ENCODE data around the gene DMWD. TPM values are rescaled to one million over a fixed set of nuclear protein-coding genes. Genes with fewer than 3 reads are reported as not detected.
A peak's percentile ranks its signal among the peaks of the same experiment; 100 is the strongest.

The DMWD gene
- total RNA-seq, 4 donors from 2014 or later: 26.8 to 72.9 (median 54.8) TPM

DNA sequence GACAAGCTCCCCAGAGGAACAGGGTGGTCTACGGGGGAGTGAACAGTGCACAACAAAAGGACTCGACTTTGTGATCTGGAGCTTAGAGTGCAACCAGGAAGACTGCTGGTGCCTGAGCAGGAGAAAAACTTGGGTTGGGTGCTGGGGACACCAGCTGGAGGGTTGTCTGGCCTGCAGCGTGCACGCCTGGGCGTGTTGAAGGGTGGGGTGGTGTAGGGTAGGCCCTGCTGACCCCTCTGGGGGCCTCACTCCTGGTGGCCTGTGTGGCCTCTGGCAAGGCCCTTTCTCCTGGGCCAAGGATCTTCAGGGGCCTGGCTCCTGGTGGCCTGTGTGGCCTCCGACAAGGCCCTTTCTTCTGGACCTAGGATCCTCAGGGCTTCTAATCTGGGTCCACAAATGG is 27.1 kb upstream of the DMWD start:
- Histone ChIP-seq H3K27me3 (no peaks in the 10 kb centered on the region), H3K27ac (no peak overlapping the region), H3K36me3 (peaks cover 0 to 6% (median 0%) of the 10 kb centered on the region in 4 donors), H3K4me3 (no peak overlapping the region), H3K4me1 (peaks cover 0 to 20% (median 4%) of the 10 kb centered on the region in 4 donors), H3K9me3 (no peaks in the 10 kb centered on the region)
- DNase-seq: no peak
- WGBS, 2 donors (ENCODE audit: low coverage in 1 of 2): 82 to 100% methylated on average over 1 to 6 of the region's 6 CpGs
- in situ Hi-C loops (cut with MboI; ENCODE audit: low pct_ligation_motif_present in 1 of 4, low pct_unique_long_range_greater_than_20kb in 1 of 4, low sequenced_read_pairs in 3 of 4): no loop called here
- intact Hi-C loops (cut with DNase I; ENCODE audit: low total_unique reads): no loop called here
- TF ChIP-seq POLR2AphosphoS5 (IDR thresholded peaks at IDR 0.05) (no peak), EP300 (IDR thresholded peaks at IDR 0.05; ENCODE audit: low read depth) (no peak), POLR2A (IDR thresholded peaks at IDR 0.05) (no peak)
- TF ChIP-seq, protein P1, sequence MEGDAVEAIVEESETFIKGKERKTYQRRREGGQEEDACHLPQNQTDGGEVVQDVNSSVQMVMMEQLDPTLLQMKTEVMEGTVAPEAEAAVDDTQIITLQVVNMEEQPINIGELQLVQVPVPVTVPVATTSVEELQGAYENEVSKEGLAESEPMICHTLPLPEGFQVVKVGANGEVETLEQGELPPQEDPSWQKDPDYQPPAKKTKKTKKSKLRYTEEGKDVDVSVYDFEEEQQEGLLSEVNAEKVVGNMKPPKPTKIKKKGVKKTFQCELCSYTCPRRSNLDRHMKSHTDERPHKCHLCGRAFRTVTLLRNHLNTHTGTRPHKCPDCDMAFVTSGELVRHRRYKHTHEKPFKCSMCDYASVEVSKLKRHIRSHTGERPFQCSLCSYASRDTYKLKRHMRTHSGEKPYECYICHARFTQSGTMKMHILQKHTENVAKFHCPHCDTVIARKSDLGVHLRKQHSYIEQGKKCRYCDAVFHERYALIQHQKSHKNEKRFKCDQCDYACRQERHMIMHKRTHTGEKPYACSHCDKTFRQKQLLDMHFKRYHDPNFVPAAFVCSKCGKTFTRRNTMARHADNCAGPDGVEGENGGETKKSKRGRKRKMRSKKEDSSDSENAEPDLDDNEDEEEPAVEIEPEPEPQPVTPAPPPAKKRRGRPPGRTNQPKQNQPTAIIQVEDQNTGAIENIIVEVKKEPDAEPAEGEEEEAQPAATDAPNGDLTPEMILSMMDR (IDR thresholded peaks at IDR 0.05): no peak

GRCh38 chr19:45817725-45818301 is 25.2 kb upstream of the DMWD start:
- no peak for TF ChIP-seq POLR2AphosphoS5 (IDR thresholded peaks at IDR 0.05)
- H3K36me3 ChIP-seq: peaks cover 0 to 6% (median 0%) of the 10 kb centered on the region in 4 donors
- no peak overlapping the region for H3K27ac ChIP-seq
- H3K4me1 ChIP-seq: peaks cover 0 to 16% (median 4%) of the 10 kb centered on the region in 4 donors
- DNase-seq: no peak
- in situ Hi-C loops (cut with MboI; ENCODE audit: low pct_ligation_motif_present in 1 of 4, low pct_unique_long_range_greater_than_20kb in 1 of 4, low sequenced_read_pairs in 3 of 4): no loop called here
- no peaks in the 10 kb centered on the region for H3K27me3 ChIP-seq
- 82% methylated on average over 17 of the region's 19 CpGs; no CpG with 5 or more reads in 1 of the 2 donors for WGBS, 2 donors (ENCODE audit: low coverage in 1 of 2)
- H3K4me3 ChIP-seq: no peak overlapping the region
- no peaks in the 10 kb centered on the region for H3K9me3 ChIP-seq
- intact Hi-C loops (cut with DNase I; ENCODE audit: low total_unique reads): no loop called here

- no peaks in the 10 kb centered on the region for H3K9me3 ChIP-seq
- intact Hi-C loops (cut with DNase I; ENCODE audit: low total_unique reads) (no loop called here), in situ Hi-C loops (cut with MboI; ENCODE audit: low pct_ligation_motif_present in 1 of 4, low pct_unique_long_range_greater_than_20kb in 1 of 4, low sequenced_read_pairs in 3 of 4) (no loop called here)
- no peak overlapping the region for H3K27ac ChIP-seq
- H3K4me1 ChIP-seq: peaks cover 0 to 16% (median 4%) of the 10 kb centered on the region in 4 donors
- peak in 1 of 3 donors; percentile 12 for TF ChIP-seq POLR2AphosphoS5 (IDR thresholded peaks at IDR 0.05)
- TF ChIP-seq, protein P1 (IDR thresholded peaks at IDR 0.05): peak; percentile 94 to 98 (median 98)
- no peak for TF ChIP-seq POLR2A (IDR thresholded peaks at IDR 0.05)
- H3K27me3 ChIP-seq: no peaks in the 10 kb centered on the region
- DNase-seq: peak; percentile 96
- WGBS, 2 donors (ENCODE audit: low coverage in 1 of 2): 5 to 14% methylated on average over 4 to 24 of the region's 24 CpGs
- H3K4me3 ChIP-seq: no peak overlapping the region
- peaks cover 0 to 6% (median 0%) of the 10 kb centered on the region in 4 donors for H3K36me3 ChIP-seq
These were observed 24.5 kb upstream of the DMWD start for GRCh38 chr19:45817010-45817724.

- WGBS, 2 donors (ENCODE audit: low coverage in 1 of 2): 79% methylated on average over 17 of the region's 18 CpGs; no CpG with 5 or more reads in 1 of the 2 donors
- Histone ChIP-seq H3K27ac (no peak overlapping the region), H3K4me3 (no peak overlapping the region), H3K9me3 (no peaks in the 10 kb centered on the region), H3K4me1 (peaks cover 0 to 16% (median 4%) of the 10 kb centered on the region in 4 donors), H3K36me3 (peaks cover 0 to 6% (median 0%) of the 10 kb centered on the region in 4 donors), H3K27me3 (no peaks in the 10 kb centered on the region)
- in situ Hi-C loops (cut with MboI; ENCODE audit: low pct_ligation_motif_present in 1 of 4, low pct_unique_long_range_greater_than_20kb in 1 of 4, low sequenced_read_pairs in 3 of 4): no loop called here
- no peak for DNase-seq
- no peak for TF ChIP-seq POLR2A (IDR thresholded peaks at IDR 0.05)
- TF ChIP-seq, protein P1 (IDR thresholded peaks at IDR 0.05): no peak
- no peak for TF ChIP-seq EP300 (IDR thresholded peaks at IDR 0.05; ENCODE audit: low read depth)
- no peak for TF ChIP-seq POLR2AphosphoS5 (IDR thresholded peaks at IDR 0.05)
- intact Hi-C loops (cut with DNase I; ENCODE audit: low total_unique reads): no loop called here
These were observed 23.8 kb upstream of the DMWD start for GRCh38 chr19:45816236-45817009.

All from transverse colon (tissue), 4 donors.